ENCODE measurements around the gene IL17RA. TPM values are rescaled to one million over a fixed set of nuclear protein-coding genes. Genes with fewer than 3 reads are reported as not detected.

IL17RA gene
- polyA plus RNA-seq, 3 donors from 2014 or later = 12.8 to 21.0 (median 14.6) TPM

GRCh38 chr22:17121233-17122195 lies 36.7 kb downstream of the IL17RA start, which contains the start of gene TMEM121B:
Gene TMEM121B, minus strand, starts transcription at chr22:17121360. Its CDS starts 233 bp downstream, at chr22:17121127.
- peaks cover 26 to 36% of the 10 kb centered on the region in 2 donors for H3K4me1 Mint-ChIP-seq
- peaks cover 7 to 19% (median 16%) of the 10 kb centered on the region in 3 donors for H3K27me3 Mint-ChIP-seq (ENCODE audit: low read depth in 3 of 3)
- peak within 1 kb of the TSS; percentile 38 to 73 (median 52) for H3K4me3 Mint-ChIP-seq
- no peaks in the 10 kb centered on the region for H3K36me3 Mint-ChIP-seq
- DNase-seq = no peak
- H3K9me3 Mint-ChIP-seq = peaks cover 0 to 1% (median 0%) of the 10 kb centered on the region in 6 donors
- H3K27ac Mint-ChIP-seq = no peak within 1 kb of the TSS

GRCh38 chr22:17130199-17130598 lies 45.4 kb downstream of the IL17RA start:
- H3K4me1 Mint-ChIP-seq = no peaks in the 10 kb centered on the region
- peaks cover 0 to 6% (median 0%) of the 10 kb centered on the region in 3 donors for H3K27me3 Mint-ChIP-seq (ENCODE audit: low read depth in 3 of 3)
- peaks cover 0 to 7% (median 0%) of the 10 kb centered on the region in 3 donors for H3K36me3 Mint-ChIP-seq
- no peak overlapping the region for H3K27ac Mint-ChIP-seq
- no peak for DNase-seq
- no peaks in the 10 kb centered on the region for H3K9me3 Mint-ChIP-seq
- no peak overlapping the region for H3K4me3 Mint-ChIP-seq

GRCh38 chr22:17131686-17132085 lies 46.9 kb downstream of the IL17RA start:
- Mint-ChIP-seq H3K36me3 (peaks cover 0 to 8% (median 0%) of the 10 kb centered on the region in 3 donors), H3K27ac (no peak overlapping the region), H3K4me3 (no peak overlapping the region), H3K9me3 (no peaks in the 10 kb centered on the region), H3K27me3 (ENCODE audit: low read depth in 3 of 3) (peaks cover 0 to 6% (median 0%) of the 10 kb centered on the region in 3 donors), H3K4me1 (no peaks in the 10 kb centered on the region)
- DNase-seq = no peak

GRCh38 chr22:17132112-17132511 lies 47.3 kb downstream of the IL17RA start:
- Mint-ChIP-seq H3K9me3 (no peaks in the 10 kb centered on the region), H3K4me1 (no peaks in the 10 kb centered on the region), H3K4me3 (no peak overlapping the region), H3K36me3 (peaks cover 0 to 8% (median 4%) of the 10 kb centered on the region in 3 donors), H3K27ac (no peak overlapping the region), H3K27me3 (ENCODE audit: low read depth in 3 of 3) (peaks cover 0 to 6% (median 0%) of the 10 kb centered on the region in 3 donors)
- no peak for DNase-seq

- Mint-ChIP-seq H3K4me3 (no peak overlapping the region), H3K27ac (no peak overlapping the region), H3K4me1 (no peaks in the 10 kb centered on the region), H3K27me3 (ENCODE audit: low read depth in 3 of 3) (peaks cover 0 to 6% (median 0%) of the 10 kb centered on the region in 3 donors), H3K36me3 (peaks cover 0 to 10% (median 5%) of the 10 kb centered on the region in 3 donors), H3K9me3 (no peaks in the 10 kb centered on the region)
- no peak for DNase-seq
Observed at GRCh38 chr22:17133137-17133536, 48.3 kb downstream of the IL17RA start.

- no peak for DNase-seq
- no peaks in the 10 kb centered on the region for H3K9me3 Mint-ChIP-seq
Observed at GRCh38 chr22:17135153-17135760, 50.5 kb downstream of the IL17RA start.

GRCh38 chr22:17137170-17137569 lies 52.4 kb downstream of the IL17RA start:
- H3K36me3 Mint-ChIP-seq = peaks cover 4 to 25% (median 17%) of the 10 kb centered on the region in 3 donors
- no peak overlapping the region for H3K27ac Mint-ChIP-seq
- H3K27me3 Mint-ChIP-seq (ENCODE audit: low read depth in 3 of 3) = no peaks in the 10 kb centered on the region
- no peak overlapping the region for H3K4me3 Mint-ChIP-seq
- no peak for DNase-seq
- no peaks in the 10 kb centered on the region for H3K9me3 Mint-ChIP-seq
- no peaks in the 10 kb centered on the region for H3K4me1 Mint-ChIP-seq

More at GRCh38 chr22:17135153-17135760, 50.5 kb downstream of the IL17RA start:
- H3K27ac Mint-ChIP-seq = no peak overlapping the region
- H3K4me3 Mint-ChIP-seq = no peak overlapping the region
- no peaks in the 10 kb centered on the region for H3K4me1 Mint-ChIP-seq
- H3K36me3 Mint-ChIP-seq = peaks cover 4 to 21% (median 13%) of the 10 kb centered on the region in 3 donors
- peaks cover 0 to 2% (median 0%) of the 10 kb centered on the region in 3 donors for H3K27me3 Mint-ChIP-seq (ENCODE audit: low read depth in 3 of 3)

GRCh38 chr22:17137861-17138425 lies 53.1 kb downstream of the IL17RA start:
- Mint-ChIP-seq H3K27me3 (ENCODE audit: low read depth in 3 of 3) (no peaks in the 10 kb centered on the region), H3K4me3 (no peak overlapping the region), H3K27ac (no peak overlapping the region), H3K9me3 (no peaks in the 10 kb centered on the region), H3K36me3 (peaks cover 4 to 25% (median 17%) of the 10 kb centered on the region in 3 donors), H3K4me1 (no peaks in the 10 kb centered on the region)
- no peak for DNase-seq

- H3K4me1 Mint-ChIP-seq = no peaks in the 10 kb centered on the region
- H3K4me3 Mint-ChIP-seq = no peak overlapping the region
- H3K27me3 Mint-ChIP-seq (ENCODE audit: low read depth in 3 of 3) = no peaks in the 10 kb centered on the region
- H3K9me3 Mint-ChIP-seq = no peaks in the 10 kb centered on the region
- DNase-seq = no peak
- H3K36me3 Mint-ChIP-seq = peaks cover 4 to 27% (median 17%) of the 10 kb centered on the region in 3 donors
- no peak overlapping the region for H3K27ac Mint-ChIP-seq
Observed at GRCh38 chr22:17138513-17138912, 53.7 kb downstream of the IL17RA start.

- no peak for DNase-seq
- Mint-ChIP-seq H3K27ac (no peak overlapping the region), H3K27me3 (ENCODE audit: low read depth in 3 of 3) (no peaks in the 10 kb centered on the region), H3K36me3 (peaks cover 4 to 26% (median 17%) of the 10 kb centered on the region in 3 donors), H3K9me3 (no peaks in the 10 kb centered on the region), H3K4me3 (no peak overlapping the region), H3K4me1 (no peaks in the 10 kb centered on the region)
Observed at GRCh38 chr22:17140022-17140421, 55.2 kb downstream of the IL17RA start.

GRCh38 chr22:17140826-17141766 lies 56.3 kb downstream of the IL17RA start:
- H3K4me1 Mint-ChIP-seq = no peaks in the 10 kb centered on the region
- DNase-seq = no peak
- H3K9me3 Mint-ChIP-seq = no peaks in the 10 kb centered on the region
- no peaks in the 10 kb centered on the region for H3K27me3 Mint-ChIP-seq (ENCODE audit: low read depth in 3 of 3)
- no peak overlapping the region for H3K27ac Mint-ChIP-seq
- no peak overlapping the region for H3K4me3 Mint-ChIP-seq
- H3K36me3 Mint-ChIP-seq = peaks cover 4 to 23% (median 17%) of the 10 kb centered on the region in 3 donors

- Mint-ChIP-seq H3K27me3 (ENCODE audit: low read depth in 3 of 3) (no peaks in the 10 kb centered on the region), H3K4me1 (no peaks in the 10 kb centered on the region), H3K27ac (no peak overlapping the region), H3K9me3 (no peaks in the 10 kb centered on the region), H3K36me3 (peaks cover 4 to 25% (median 12%) of the 10 kb centered on the region in 3 donors), H3K4me3 (no peak overlapping the region)
- no peak for DNase-seq
Observed at GRCh38 chr22:17143101-17143500, 58.3 kb downstream of the IL17RA start.

- peaks cover under 1 to 21% (median 9%) of the 10 kb centered on the region in 3 donors for H3K36me3 Mint-ChIP-seq
- H3K4me1 Mint-ChIP-seq = no peaks in the 10 kb centered on the region
- DNase-seq = no peak
- no peaks in the 10 kb centered on the region for H3K27me3 Mint-ChIP-seq (ENCODE audit: low read depth in 3 of 3)
- H3K27ac Mint-ChIP-seq = no peak overlapping the region
- no peak overlapping the region for H3K4me3 Mint-ChIP-seq
- H3K9me3 Mint-ChIP-seq = no peaks in the 10 kb centered on the region
Observed at GRCh38 chr22:17143826-17144225, 59.0 kb downstream of the IL17RA start.
